Measurements from ENCODE around the gene NDUFA7.
A peak's percentile ranks its signal among the peaks of the same experiment; 100 is the strongest.
"Not testable (repeated sequence)": the region's sequence is repeated elsewhere in the genome, so short reads cannot be mapped to it uniquely, and the experiment has no call there.

Gene NDUFA7

GRCh38 chr19:8306235-8307054 is 14.7 kb downstream of the NDUFA7 start:
- TF ChIP-seq CTCF (IDR thresholded peaks at IDR 0.05; ENCODE audit: low read depth, low read length): no peak

GRCh38 chr19:8305798-8306197 is 15.4 kb downstream of the NDUFA7 start:
- DNase-seq (ENCODE audit: low read depth in 2 of 2): no peak
- H3K4me3 ChIP-seq (replicated peaks in 1 of 2; ENCODE audit: low read depth in 2 of 2, low read length in 2 of 2): no peak overlapping the region
- TF ChIP-seq CTCF (IDR thresholded peaks at IDR 0.05; ENCODE audit: low read depth, low read length): no peak

More at GRCh38 chr19:8306235-8307054, 14.7 kb downstream of the NDUFA7 start:
- DNase-seq (ENCODE audit: low read depth in 2 of 2): no peak
- no peak overlapping the region for H3K4me3 ChIP-seq (replicated peaks in 1 of 2; ENCODE audit: low read depth in 2 of 2, low read length in 2 of 2)

GRCh38 chr19:8304841-8305621 is 16.1 kb downstream of the NDUFA7 start:
- TF ChIP-seq CTCF (IDR thresholded peaks at IDR 0.05; ENCODE audit: low read depth, low read length): no peak
- no peak for DNase-seq (ENCODE audit: low read depth in 2 of 2)

GRCh38 chr19:8302734-8303133 is 18.4 kb downstream of the NDUFA7 start:
- no peak for DNase-seq (ENCODE audit: low read depth in 2 of 2)
- H3K4me3 ChIP-seq (replicated peaks in 1 of 2; ENCODE audit: low read depth in 2 of 2, low read length in 2 of 2): no peak overlapping the region
- no peak for TF ChIP-seq CTCF (IDR thresholded peaks at IDR 0.05; ENCODE audit: low read depth, low read length)

More at GRCh38 chr19:8304841-8305621, 16.1 kb downstream of the NDUFA7 start:
- no peak overlapping the region for H3K4me3 ChIP-seq (replicated peaks in 1 of 2; ENCODE audit: low read depth in 2 of 2, low read length in 2 of 2)

- DNase-seq (ENCODE audit: low read depth in 2 of 2): peak in 1 of 2 donors; percentile 29
- no peak for TF ChIP-seq CTCF (IDR thresholded peaks at IDR 0.05; ENCODE audit: low read depth, low read length)
- no peak overlapping the region for H3K4me3 ChIP-seq (replicated peaks in 1 of 2; ENCODE audit: low read depth in 2 of 2, low read length in 2 of 2)
Observed at GRCh38 chr19:8302357-8302691, 18.9 kb downstream of the NDUFA7 start.

- not testable (repeated sequence) for H3K4me3 ChIP-seq (replicated peaks in 1 of 2; ENCODE audit: low read depth in 2 of 2, low read length in 2 of 2); DNase-seq (ENCODE audit: low read depth in 2 of 2)
Observed at GRCh38 chr19:8291337-8291736, 29.8 kb downstream of the NDUFA7 start.

GRCh38 chr19:8276508-8276907 is 44.7 kb downstream of the NDUFA7 start:
- not testable (repeated sequence) for H3K4me3 ChIP-seq (replicated peaks in 1 of 2; ENCODE audit: low read depth in 2 of 2, low read length in 2 of 2); DNase-seq (ENCODE audit: low read depth in 2 of 2)

All from cardiac fibroblast (primary cell).